Measurements from ENCODE around the gene ALDH1A2.
"Not testable (repeated sequence)": the region's sequence is repeated elsewhere in the genome, so short reads cannot be mapped to it uniquely, and the experiment has no call there.

The ALDH1A2 gene

DNA sequence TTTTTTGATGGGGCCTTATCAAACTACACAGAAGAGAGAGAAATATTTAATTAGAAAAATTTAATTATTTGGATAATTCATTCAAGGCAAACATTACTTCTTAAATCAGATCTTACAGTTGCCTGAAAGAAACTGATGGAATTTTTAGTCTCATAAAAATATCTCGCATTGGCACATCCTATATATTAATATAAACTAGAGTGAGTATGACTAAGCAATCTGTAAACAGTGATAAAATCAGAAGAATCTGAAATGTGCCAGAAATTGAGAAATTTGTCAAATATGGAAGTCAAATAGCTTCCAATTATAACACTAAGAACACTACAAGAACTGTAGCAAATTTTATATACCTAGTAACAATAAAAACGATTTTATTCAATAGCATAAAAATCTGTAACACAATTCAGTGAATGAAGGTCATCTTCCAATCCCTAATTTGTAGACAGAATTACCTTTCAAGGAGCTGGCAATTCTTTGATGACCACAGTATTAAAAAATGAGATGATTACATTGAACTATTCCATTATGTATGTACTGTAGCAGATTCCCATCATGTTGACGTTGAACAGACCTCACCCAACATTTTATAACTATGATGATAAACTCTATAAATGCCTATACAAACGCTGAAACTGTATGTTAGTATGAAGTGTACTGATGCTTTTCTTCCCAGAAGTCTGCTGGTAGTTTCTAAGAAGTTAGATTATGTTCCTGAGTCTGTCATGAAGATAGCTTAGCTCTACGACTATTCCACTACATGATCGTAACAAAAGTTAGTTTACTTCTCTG, 63.0 kb downstream of the ALDH1A2 start:
- no peak for DNase-seq (ENCODE audit: low read depth, low spot score)
- H3K27me3 ChIP-seq (ENCODE audit: insufficient read depth, insufficient read length), result no peaks in the 10 kb centered on the region

GRCh38 chr15:57999699-58000098, 65.8 kb downstream of the ALDH1A2 start:
- not testable (repeated sequence) for DNase-seq (ENCODE audit: low read depth, low spot score); H3K4me3 ChIP-seq (ENCODE audit: insufficient read length, low read depth); H3K36me3 ChIP-seq (ENCODE audit: insufficient read depth, insufficient read length, low read length)

More for the DNA sequence above, 63.0 kb downstream of the ALDH1A2 start:
- Histone ChIP-seq H3K9me3 (ENCODE audit: insufficient read depth, low read length) (no peaks in the 10 kb centered on the region), H3K36me3 (ENCODE audit: insufficient read depth, insufficient read length, low read length) (no peaks in the 10 kb centered on the region), H3K4me3 (ENCODE audit: insufficient read length, low read depth) (no peak overlapping the region), H3K9ac (ENCODE audit: insufficient read length, low read depth) (no peak overlapping the region), H3K4me1 (ENCODE audit: insufficient read depth, insufficient read length) (no peaks in the 10 kb centered on the region)
- TF ChIP-seq YY1 (IDR thresholded peaks at IDR 0.05; ENCODE audit: insufficient read depth, insufficient read length), result no peak
- TF ChIP-seq ZNF274 (IDR thresholded peaks at IDR 0.05; ENCODE audit: low read depth, low read length), result no peak
- no peak for TF ChIP-seq SUZ12 (IDR thresholded peaks at IDR 0.05; ENCODE audit: extremely low read depth, insufficient read depth, insufficient read length)

GRCh38 chr15:57996561-57996960, 69.0 kb downstream of the ALDH1A2 start:
- Histone ChIP-seq H3K9ac (ENCODE audit: insufficient read length, low read depth) (no peak overlapping the region), H3K4me3 (ENCODE audit: insufficient read length, low read depth) (no peak overlapping the region), H3K27me3 (ENCODE audit: insufficient read depth, insufficient read length) (no peaks in the 10 kb centered on the region), H3K4me1 (ENCODE audit: insufficient read depth, insufficient read length) (no peaks in the 10 kb centered on the region), H3K9me3 (ENCODE audit: insufficient read depth, low read length) (no peaks in the 10 kb centered on the region), H3K36me3 (ENCODE audit: insufficient read depth, insufficient read length, low read length) (no peaks in the 10 kb centered on the region)
- no peak for TF ChIP-seq YY1 (IDR thresholded peaks at IDR 0.05; ENCODE audit: insufficient read depth, insufficient read length)
- TF ChIP-seq SUZ12 (IDR thresholded peaks at IDR 0.05; ENCODE audit: extremely low read depth, insufficient read depth, insufficient read length), result no peak
- TF ChIP-seq ZNF274 (IDR thresholded peaks at IDR 0.05; ENCODE audit: low read depth, low read length), result no peak
- no peak for DNase-seq (ENCODE audit: low read depth, low spot score)

More at GRCh38 chr15:57999699-58000098, 65.8 kb downstream of the ALDH1A2 start:
- not testable (repeated sequence) for H3K27me3 ChIP-seq (ENCODE audit: insufficient read depth, insufficient read length); H3K9me3 ChIP-seq (ENCODE audit: insufficient read depth, low read length); H3K9ac ChIP-seq (ENCODE audit: insufficient read length, low read depth); H3K4me1 ChIP-seq (ENCODE audit: insufficient read depth, insufficient read length)

DNA sequence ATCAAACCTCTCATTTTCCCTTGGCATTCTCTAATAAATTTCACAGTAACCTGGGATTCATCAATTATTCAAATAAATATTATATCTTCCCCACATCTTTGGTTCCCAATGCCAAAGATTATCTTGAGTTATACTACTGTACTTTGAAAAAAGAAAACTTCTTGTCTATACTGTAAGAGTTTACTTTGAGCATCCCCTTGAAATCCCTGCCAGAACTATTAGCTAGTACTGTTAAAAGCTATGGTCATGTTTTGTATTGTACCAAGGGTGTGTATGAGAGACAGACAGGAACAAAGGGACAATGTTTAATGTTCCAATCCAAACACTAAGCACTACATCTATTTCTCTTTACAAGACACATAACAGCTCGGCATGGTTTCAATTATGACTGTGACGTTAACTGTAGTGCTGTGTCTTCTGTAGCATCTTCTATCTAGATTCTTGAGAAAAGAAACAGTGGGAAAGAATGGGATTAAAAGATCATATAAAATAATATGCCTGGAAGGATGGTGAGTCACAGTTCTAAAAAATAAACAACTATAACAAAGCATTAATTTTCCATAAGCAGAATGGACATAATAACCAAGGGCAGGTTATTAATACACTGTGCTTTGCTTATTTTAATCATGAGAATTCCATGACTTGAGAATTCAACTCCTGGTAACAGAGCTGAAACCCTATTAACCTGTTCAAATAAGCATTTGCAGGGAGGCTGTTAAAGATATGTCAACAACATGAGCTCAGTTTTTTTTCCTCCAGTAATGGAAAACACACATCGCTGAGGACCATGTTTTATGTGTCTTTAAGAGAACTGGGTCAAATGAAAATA, 71.1 kb downstream of the ALDH1A2 start:
- Histone ChIP-seq H3K4me3 (ENCODE audit: insufficient read length, low read depth) (no peak overlapping the region), H3K27me3 (ENCODE audit: insufficient read depth, insufficient read length) (no peaks in the 10 kb centered on the region), H3K9me3 (ENCODE audit: insufficient read depth, low read length) (no peaks in the 10 kb centered on the region), H3K9ac (ENCODE audit: insufficient read length, low read depth) (no peak overlapping the region), H3K4me1 (ENCODE audit: insufficient read depth, insufficient read length) (no peaks in the 10 kb centered on the region), H3K36me3 (ENCODE audit: insufficient read depth, insufficient read length, low read length) (no peaks in the 10 kb centered on the region)
- TF ChIP-seq YY1 (IDR thresholded peaks at IDR 0.05; ENCODE audit: insufficient read depth, insufficient read length), result no peak
- TF ChIP-seq ZNF274 (IDR thresholded peaks at IDR 0.05; ENCODE audit: low read depth, low read length), result no peak
- no peak for TF ChIP-seq SUZ12 (IDR thresholded peaks at IDR 0.05; ENCODE audit: extremely low read depth, insufficient read depth, insufficient read length)
- DNase-seq (ENCODE audit: low read depth, low spot score), result no peak

- Histone ChIP-seq H3K9ac (ENCODE audit: insufficient read length, low read depth) (no peak overlapping the region), H3K27me3 (ENCODE audit: insufficient read depth, insufficient read length) (no peaks in the 10 kb centered on the region), H3K4me1 (ENCODE audit: insufficient read depth, insufficient read length) (no peaks in the 10 kb centered on the region), H3K36me3 (ENCODE audit: insufficient read depth, insufficient read length, low read length) (no peaks in the 10 kb centered on the region), H3K9me3 (ENCODE audit: insufficient read depth, low read length) (no peaks in the 10 kb centered on the region), H3K4me3 (ENCODE audit: insufficient read length, low read depth) (no peak overlapping the region)
- TF ChIP-seq ZNF274 (IDR thresholded peaks at IDR 0.05; ENCODE audit: low read depth, low read length), result no peak
- no peak for TF ChIP-seq SUZ12 (IDR thresholded peaks at IDR 0.05; ENCODE audit: extremely low read depth, insufficient read depth, insufficient read length)
- no peak for DNase-seq (ENCODE audit: low read depth, low spot score)
Observed at GRCh38 chr15:57993409-57994145, 71.9 kb downstream of the ALDH1A2 start.

DNA sequence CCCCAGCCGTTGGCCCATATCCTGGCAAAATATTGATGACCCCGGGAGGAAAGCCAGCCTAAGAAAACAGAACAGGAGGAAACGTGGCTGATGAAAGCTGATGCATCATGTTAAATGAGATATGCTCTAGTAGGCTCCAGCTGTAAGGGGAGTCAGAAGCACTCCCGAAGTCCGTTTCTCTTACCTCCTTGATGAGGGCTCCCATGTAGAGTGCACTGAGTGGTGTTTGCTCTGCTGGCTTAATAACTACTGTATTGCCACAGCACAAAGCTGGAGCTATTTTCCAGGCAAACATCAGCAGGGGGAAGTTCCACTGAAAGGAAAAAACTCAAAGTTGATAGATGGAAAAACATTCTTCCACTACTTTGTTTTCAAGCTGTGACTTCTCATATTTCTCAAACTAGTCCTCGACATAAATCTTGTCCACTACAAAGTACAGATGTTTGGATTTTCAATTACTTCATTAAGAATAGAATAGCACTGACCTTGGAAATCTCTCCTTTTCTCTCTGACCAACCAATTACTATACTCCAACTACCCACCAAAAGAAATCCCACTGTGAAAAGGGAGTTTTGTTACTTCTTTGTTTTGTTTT, 72.7 kb downstream of the ALDH1A2 start:
- no peak overlapping the region for H3K9ac ChIP-seq (ENCODE audit: insufficient read length, low read depth)
- H3K9me3 ChIP-seq (ENCODE audit: insufficient read depth, low read length), result no peaks in the 10 kb centered on the region
- TF ChIP-seq SUZ12 (IDR thresholded peaks at IDR 0.05; ENCODE audit: extremely low read depth, insufficient read depth, insufficient read length), result no peak
- TF ChIP-seq ZNF274 (IDR thresholded peaks at IDR 0.05; ENCODE audit: low read depth, low read length), result no peak
- TF ChIP-seq YY1 (IDR thresholded peaks at IDR 0.05; ENCODE audit: insufficient read depth, insufficient read length), result no peak
- no peaks in the 10 kb centered on the region for H3K27me3 ChIP-seq (ENCODE audit: insufficient read depth, insufficient read length)
- H3K36me3 ChIP-seq (ENCODE audit: insufficient read depth, insufficient read length, low read length), result no peaks in the 10 kb centered on the region
- no peaks in the 10 kb centered on the region for H3K4me1 ChIP-seq (ENCODE audit: insufficient read depth, insufficient read length)
- no peak for DNase-seq (ENCODE audit: low read depth, low spot score)
- H3K4me3 ChIP-seq (ENCODE audit: insufficient read length, low read depth), result no peak overlapping the region
